PC-3 (cell line): Measurements from ENCODE around the gene CACNA1C. TPM values are rescaled to one million over a fixed set of nuclear protein-coding genes. Genes with fewer than 3 reads are reported as not detected.

Source experiments
- ATAC-seq: fragments of 200-7000 bp; cut with Tn5 transposase; 2 replicates; pipeline ENCODE4 v1.9.1; 2020; ENCODE audit warnings: mild to moderate bottlenecking, moderate library complexity
- BruUV-seq: library from RNA; stranded (reverse); fragments of 400-500 nt; replicated peaks from 2 replicates; lab custom pipeline; 2021; lab: Mats Ljungman, UMichigan
- CTCF ChIA-PET: fragments of 300-600 bp; sonication (Branson Sonifier 250); formaldehyde crosslinking; loops from one replicate; lab custom pipeline; 2022; ENCODE audit warnings: antibody characterized with exemption; lab: Charles Lee
- POLR2A ChIA-PET: fragments of 300-600 bp; sonication (Branson Sonifier 250); formaldehyde crosslinking; loops from one replicate; lab custom pipeline; 2022; ENCODE audit warnings: antibody characterized with exemption; ENCODE audit not compliant: unreplicated experiment; lab: Charles Lee
- DNase-seq: peaks from one replicate; pipeline ENCODE4 v3.0.0-alpha.2; 2015
- H2AFZ ChIP-seq: fragments of 300-600 bp; sonication (generic); 2 replicates; pipeline ENCODE4 v1.6.0; 2016; ENCODE audit warnings: antibody characterized with exemption, low read length
- H3F3A ChIP-seq: fragments of 300-600 bp; sonication (generic); one replicate; pipeline ENCODE4 v1.6.0; 2017; ENCODE audit warnings: antibody characterized with exemption, low read length, control low read depth, mild to moderate bottlenecking; ENCODE audit not compliant: unreplicated experiment
- H3K27ac ChIP-seq: fragments of 300-600 bp; sonication (generic); 2 replicates; pipeline ENCODE4 v1.5.1; 2016; ENCODE audit warnings: mild to moderate bottlenecking, low read length
- H3K27me3 ChIP-seq: fragments of 300-600 bp; sonication (generic); 2 replicates; pipeline ENCODE4 v1.6.1; 2016; ENCODE audit warnings: low read length, mixed read lengths
- H3K36me3 ChIP-seq: fragments of 300-600 bp; sonication (generic); 2 replicates; pipeline ENCODE4 v1.6.1; 2016; ENCODE audit warnings: low read depth, mixed run types, low read length, mixed read lengths
- H3K4me1 ChIP-seq: fragments of 300-600 bp; sonication (generic); 2 replicates; pipeline ENCODE4 v1.5.1; 2016; ENCODE audit warnings: low read length; ENCODE audit not compliant: insufficient read depth
- H3K4me2 ChIP-seq: fragments of 300-600 bp; sonication (generic); 2 replicates; pipeline ENCODE4 v1.6.0; 2016; ENCODE audit warnings: low read length
- H3K4me3 ChIP-seq: fragments of 300-600 bp; sonication (generic); 2 replicates; pipeline ENCODE4 v1.5.1; 2016; ENCODE audit warnings: mild to moderate bottlenecking, low read length, mixed read lengths
- H3K79me2 ChIP-seq: fragments of 300-600 bp; sonication (generic); 2 replicates; pipeline ENCODE4 v1.6.1; 2017; ENCODE audit warnings: low read length, mixed read lengths
- H3K9ac ChIP-seq: fragments of 300-600 bp; sonication (generic); 2 replicates; pipeline ENCODE4 v1.6.0; 2016; ENCODE audit warnings: mild to moderate bottlenecking, low read length
- H3K9me2 ChIP-seq: fragments of 300-600 bp; sonication (generic); replicated peaks from 2 replicates; pipeline ENCODE4 v1.6.1; 2016; ENCODE audit warnings: mixed run types, low read length, mixed read lengths
- H3K9me3 ChIP-seq: fragments of 300-600 bp; sonication (generic); 2 replicates; pipeline ENCODE4 v1.6.1; 2016; ENCODE audit warnings: low read length, mixed read lengths
- H4K20me1 ChIP-seq: fragments of 300-600 bp; sonication (generic); 2 replicates; pipeline ENCODE4 v1.6.1; 2016; ENCODE audit warnings: low read length, mixed read lengths
- EZH2 ChIP-seq: fragments of 300-600 bp; sonication (generic); IDR thresholded peaks from one replicate; pipeline ENCODE4 v1.6.1; 2017; ENCODE audit warnings: antibody characterized with exemption, mild to moderate bottlenecking, low read length; ENCODE audit not compliant: unreplicated experiment
- EZH2phosphoT487 ChIP-seq: fragments of 300-600 bp; sonication (generic); IDR thresholded peaks from 2 replicates; pipeline ENCODE4 v1.6.1; 2018; ENCODE audit warnings: mild to moderate bottlenecking, antibody characterized with exemption, low read length, borderline replicate concordance
- intact Hi-C: fragments of 100-400 bp; cut with micrococcal nuclease; formaldehyde crosslinking; loops from 2 replicates; pipeline ENCODE4 v1.9.0; 2023
- total RNA-seq: library from RNA; depleted of rRNA; stranded (reverse); fragments of >200 nt; gene quantifications from 2 replicates; pipeline ENCODE4 v1.2.3, GENCODE V29; 2014
- TF ChIP-seq, protein P1 (sequence below): fragments of 300-600 bp; sonication (generic); conservative IDR thresholded peaks from 2 replicates; pipeline ENCODE4 v1.5.1; 2017; ENCODE audit warnings: antibody characterized with exemption, low read depth, mild to moderate bottlenecking, low read length

Gene CACNA1C
- total RNA-seq, 1 experiment from 2014 or later: not detected

DNA sequence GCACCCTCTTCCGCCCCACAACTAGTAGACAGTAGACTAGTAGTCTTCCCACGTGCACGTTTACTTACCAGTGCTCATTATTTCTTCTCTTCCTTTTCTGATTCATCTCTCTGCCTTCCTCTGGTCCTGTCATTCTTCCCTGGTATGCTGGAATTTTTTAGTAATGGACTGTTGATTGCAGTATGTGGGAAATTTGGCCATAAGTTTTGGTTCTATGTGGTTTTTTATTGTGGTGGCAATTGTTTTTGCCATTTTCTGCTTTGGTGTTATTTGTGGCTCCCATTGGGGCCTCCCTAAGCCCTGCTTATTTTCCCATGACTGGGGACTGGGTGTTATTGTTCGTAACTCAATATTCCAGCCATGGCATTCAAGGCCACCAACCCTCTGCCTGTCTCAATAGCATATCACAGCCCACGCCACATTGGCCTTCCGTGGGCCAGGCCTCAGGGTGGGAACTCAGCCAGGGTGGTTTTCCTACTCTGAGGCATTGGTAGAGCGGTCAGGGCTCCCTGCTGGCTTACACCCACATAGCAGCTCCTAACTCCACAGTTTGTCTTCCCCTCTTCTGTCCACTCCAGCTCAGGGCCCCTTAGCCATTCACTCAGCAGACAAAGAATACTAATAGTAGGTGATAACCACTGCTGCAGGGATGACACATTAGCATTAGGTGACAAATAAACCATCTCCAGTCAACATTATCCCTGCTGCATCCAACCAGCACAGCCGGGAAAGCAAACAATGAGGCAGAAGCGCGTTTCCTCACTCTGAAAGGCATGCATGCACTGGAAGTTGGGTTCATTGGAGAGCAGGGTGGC, 321.5 kb downstream of the CACNA1C start:
- intact Hi-C loops: no loop called here
- TF ChIP-seq EZH2phosphoT487 (no peak), EZH2 (no peak)
- Histone ChIP-seq H3K4me3 (no peak overlapping the region), H4K20me1 (no peaks in the 10 kb centered on the region), H3F3A (no peaks in the 10 kb centered on the region), H3K9me2 (no peaks in the 10 kb centered on the region), H3K36me3 (no peaks in the 10 kb centered on the region), H3K9me3 (no peaks in the 10 kb centered on the region), H3K27me3 (peaks cover 80% of the 10 kb centered on the region), H3K27ac (no peak overlapping the region), H3K9ac (no peak overlapping the region), H3K4me2 (no peak overlapping the region), H3K4me1 (no peaks in the 10 kb centered on the region), H2AFZ (no peak overlapping the region), H3K79me2 (no peaks in the 10 kb centered on the region)
- CTCF ChIA-PET: no interaction called here
- POLR2A ChIA-PET: no interaction called here
- BruUV-seq: no TSS peak
- ATAC-seq (no peak), DNase-seq (no peak)

DNA sequence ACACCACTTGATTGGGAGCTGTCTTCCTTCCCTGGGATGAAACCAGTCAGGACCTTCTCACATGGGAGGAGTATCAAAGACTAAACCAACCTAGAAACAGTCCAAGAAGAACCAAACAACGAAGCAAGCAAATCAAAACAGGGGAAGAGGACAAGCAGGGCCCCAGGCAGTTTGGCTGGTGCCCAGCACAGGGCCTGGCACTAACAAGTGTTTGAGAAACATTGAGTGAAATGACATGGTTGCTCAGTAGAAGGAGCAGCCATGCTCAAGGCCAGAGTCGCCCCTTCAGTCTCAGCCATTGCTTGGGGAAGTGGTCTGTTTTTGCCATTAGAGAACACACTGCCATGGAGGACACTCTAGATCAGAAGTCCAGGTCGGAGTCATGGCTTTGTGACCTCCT, 323.1 kb downstream of the CACNA1C start:
- no peak for ATAC-seq
- DNase-seq: no peak
- Histone ChIP-seq H3K9me3 (no peaks in the 10 kb centered on the region), H3K79me2 (no peaks in the 10 kb centered on the region), H4K20me1 (no peaks in the 10 kb centered on the region), H3K4me3 (no peak overlapping the region), H3K27me3 (peaks cover 88% of the 10 kb centered on the region), H3K9me2 (no peaks in the 10 kb centered on the region), H2AFZ (no peak overlapping the region), H3K4me2 (no peak overlapping the region), H3K36me3 (no peaks in the 10 kb centered on the region), H3K4me1 (no peaks in the 10 kb centered on the region), H3K27ac (no peak overlapping the region), H3K9ac (no peak overlapping the region), H3F3A (no peaks in the 10 kb centered on the region)
- intact Hi-C loops: no loop called here
- no TSS peak for BruUV-seq
- ChIA-PET CTCF (no interaction called here), POLR2A (no interaction called here)
- TF ChIP-seq, protein P1, sequence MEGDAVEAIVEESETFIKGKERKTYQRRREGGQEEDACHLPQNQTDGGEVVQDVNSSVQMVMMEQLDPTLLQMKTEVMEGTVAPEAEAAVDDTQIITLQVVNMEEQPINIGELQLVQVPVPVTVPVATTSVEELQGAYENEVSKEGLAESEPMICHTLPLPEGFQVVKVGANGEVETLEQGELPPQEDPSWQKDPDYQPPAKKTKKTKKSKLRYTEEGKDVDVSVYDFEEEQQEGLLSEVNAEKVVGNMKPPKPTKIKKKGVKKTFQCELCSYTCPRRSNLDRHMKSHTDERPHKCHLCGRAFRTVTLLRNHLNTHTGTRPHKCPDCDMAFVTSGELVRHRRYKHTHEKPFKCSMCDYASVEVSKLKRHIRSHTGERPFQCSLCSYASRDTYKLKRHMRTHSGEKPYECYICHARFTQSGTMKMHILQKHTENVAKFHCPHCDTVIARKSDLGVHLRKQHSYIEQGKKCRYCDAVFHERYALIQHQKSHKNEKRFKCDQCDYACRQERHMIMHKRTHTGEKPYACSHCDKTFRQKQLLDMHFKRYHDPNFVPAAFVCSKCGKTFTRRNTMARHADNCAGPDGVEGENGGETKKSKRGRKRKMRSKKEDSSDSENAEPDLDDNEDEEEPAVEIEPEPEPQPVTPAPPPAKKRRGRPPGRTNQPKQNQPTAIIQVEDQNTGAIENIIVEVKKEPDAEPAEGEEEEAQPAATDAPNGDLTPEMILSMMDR: no peak
- TF ChIP-seq EZH2phosphoT487 (no peak), EZH2 (no peak)

- ATAC-seq (no peak), DNase-seq (no peak)
- Histone ChIP-seq H3K4me1 (no peaks in the 10 kb centered on the region), H3K79me2 (no peaks in the 10 kb centered on the region), H3K36me3 (no peaks in the 10 kb centered on the region), H3K27ac (no peak overlapping the region), H3K27me3 (peaks cover 78% of the 10 kb centered on the region), H3K9me2 (no peaks in the 10 kb centered on the region), H3K4me2 (no peak overlapping the region), H3K4me3 (no peak overlapping the region), H4K20me1 (no peaks in the 10 kb centered on the region), H3K9ac (no peak overlapping the region), H3K9me3 (no peaks in the 10 kb centered on the region), H2AFZ (no peak overlapping the region), H3F3A (no peaks in the 10 kb centered on the region)
- POLR2A ChIA-PET: no interaction called here
- BruUV-seq: no TSS peak
- TF ChIP-seq, protein P1: no peak
- TF ChIP-seq EZH2phosphoT487 (no peak), EZH2 (no peak)
- intact Hi-C loops: no loop called here
- CTCF ChIA-PET: no interaction called here
Measured at GRCh38 chr12:2376908-2377657, 324.3 kb downstream of the CACNA1C start.
